IMR-90 (cell line): ENCODE results near the gene ARHGAP12.

ENCODE experiments used
- BHLHE40 ChIP-seq: fragments of 150-350 bp; IDR thresholded peaks from 2 replicates; pipeline ENCODE4 v1.6.1; 2016; ENCODE audit warnings: mild to moderate bottlenecking, low read depth, low read length
- CTCF ChIP-seq: conservative IDR thresholded peaks from 2 replicates; pipeline ENCODE4 v1.5.1; 2012; ENCODE audit warnings: mild to moderate bottlenecking, low read depth, low read length, improper control_type of control experiment
- POLR2A ChIP-seq: IDR thresholded peaks from 2 replicates; pipeline ENCODE4 v1.6.1; 2012; ENCODE audit warnings: mild to moderate bottlenecking, low read depth, low read length
- RAD21 ChIP-seq: IDR thresholded peaks from 2 replicates; pipeline ENCODE4 v1.6.1; 2012; ENCODE audit warnings: low read length, improper control_type of control experiment
- RFX5 ChIP-seq: IDR thresholded peaks from 2 replicates; pipeline ENCODE4 v1.8.0; 2012; ENCODE audit warnings: low read depth, mild to moderate bottlenecking, low read length, moderate library complexity
- USF2 ChIP-seq: fragments of 150-350 bp; IDR thresholded peaks from 2 replicates; pipeline ENCODE4 v1.6.1; 2017; ENCODE audit warnings: mild to moderate bottlenecking, antibody characterized with exemption, low read length, low read depth

DNA sequence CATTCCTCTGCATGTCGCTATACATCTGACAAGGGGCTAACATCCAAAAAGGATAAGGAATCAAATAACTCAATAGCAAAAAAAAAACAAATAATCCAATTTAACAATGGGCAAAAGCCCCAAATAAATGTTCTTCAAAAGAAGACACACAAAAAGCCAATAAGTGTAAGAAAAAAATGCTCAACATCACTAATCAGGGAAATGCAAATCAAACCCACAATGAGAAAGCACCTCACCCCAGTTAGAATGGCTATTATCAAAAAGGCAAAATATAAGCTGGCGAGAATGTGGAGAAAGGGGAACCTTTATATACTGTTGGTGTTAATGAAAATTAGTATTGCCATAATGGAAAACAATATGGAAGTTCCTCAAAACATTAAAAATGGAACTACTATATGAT, 14.3 kb downstream of the ARHGAP12 start:
- TF ChIP-seq BHLHE40 (no peak), RAD21 (no peak), CTCF (no peak), USF2 (no peak), POLR2A (no peak), RFX5 (no peak)
